BE2C (cell line): Measurements from ENCODE around the gene ACVR1B.

ENCODE experiments used
- DNase-seq: peaks from one replicate; pipeline ENCODE4 v3.0.0-alpha.2; 2020
- H3K27me3 ChIP-seq: fragments of 250-450 bp; sonication (Bioruptor Pico); 2 replicates; pipeline ENCODE4 v1.5.1; 2020; ENCODE audit warnings: mild to moderate bottlenecking
- H3K36me3 ChIP-seq: fragments of 250-450 bp; sonication (Bioruptor Pico); 2 replicates; pipeline ENCODE4 v1.5.1; 2020; ENCODE audit warnings: mild to moderate bottlenecking
- H3K4me1 ChIP-seq: fragments of 250-450 bp; sonication (Bioruptor Pico); 2 replicates; pipeline ENCODE4 v1.5.1; 2020
- H3K4me3 ChIP-seq: 2 replicates; pipeline ENCODE4 v1.5.1; 2011; ENCODE audit warnings: low read depth, low read length
- H3K9me3 ChIP-seq: fragments of 250-450 bp; sonication (Bioruptor Pico); 2 replicates; pipeline ENCODE4 v1.5.1; 2020
- CTCF ChIP-seq: IDR thresholded peaks from 2 replicates; pipeline ENCODE4 v1.5.1; 2012; ENCODE audit warnings: mild to moderate bottlenecking, low read depth, low read length

Gene ACVR1B

GRCh38 chr12:52005903-52006703, 54.6 kb downstream of the ACVR1B start:
- Histone ChIP-seq H3K9me3 (no peaks in the 10 kb centered on the region), H3K4me1 (peaks cover 26% of the 10 kb centered on the region), H3K27me3 (no peaks in the 10 kb centered on the region), H3K36me3 (no peaks in the 10 kb centered on the region), H3K4me3 (peak overlapping the region; percentile 38)
- no peak for DNase-seq
- TF ChIP-seq CTCF = no peak

GRCh38 chr12:52006726-52007157, 55.2 kb downstream of the ACVR1B start, which contains the start of gene TAMALIN:
TAMALIN (plus strand) TSS chr12:52006946; CDS start chr12:52007020, 74 bp downstream.
- H3K4me1 ChIP-seq = peaks cover 28% of the 10 kb centered on the region
- H3K27me3 ChIP-seq = no peaks in the 10 kb centered on the region
- TF ChIP-seq CTCF = no peak
- H3K4me3 ChIP-seq = peak within 1 kb of the TSS; percentile 59
- H3K9me3 ChIP-seq = no peaks in the 10 kb centered on the region
- peak; percentile 81 for DNase-seq
- no peaks in the 10 kb centered on the region for H3K36me3 ChIP-seq

- H3K27me3 ChIP-seq = no peaks in the 10 kb centered on the region
- H3K4me3 ChIP-seq = peak overlapping the region; percentile 59
- no peaks in the 10 kb centered on the region; the same call in 1 of the 2 replicates for H3K36me3 ChIP-seq
- peaks cover 28% of the 10 kb centered on the region for H3K4me1 ChIP-seq
- TF ChIP-seq CTCF = no peak
- H3K9me3 ChIP-seq = no peaks in the 10 kb centered on the region
- no peak for DNase-seq
Observed at GRCh38 chr12:52007158-52007921, 55.8 kb downstream of the ACVR1B start.

- no peaks in the 10 kb centered on the region; the same call in 1 of the 2 replicates for H3K36me3 ChIP-seq
- no peaks in the 10 kb centered on the region for H3K27me3 ChIP-seq
- H3K4me1 ChIP-seq = peaks cover 28% of the 10 kb centered on the region
- H3K9me3 ChIP-seq = no peaks in the 10 kb centered on the region
- H3K4me3 ChIP-seq = no peak overlapping the region
- no peak for TF ChIP-seq CTCF
- DNase-seq = no peak
Observed at GRCh38 chr12:52007982-52008510, 56.5 kb downstream of the ACVR1B start.

GRCh38 chr12:52009081-52009751, 57.7 kb downstream of the ACVR1B start:
- no peaks in the 10 kb centered on the region for H3K9me3 ChIP-seq
- DNase-seq = no peak
- TF ChIP-seq CTCF = no peak
- H3K36me3 ChIP-seq = no peaks in the 10 kb centered on the region; the same call in none of the 2 replicates
- H3K4me1 ChIP-seq = peaks cover 28% of the 10 kb centered on the region
- H3K27me3 ChIP-seq = no peaks in the 10 kb centered on the region
- no peak overlapping the region for H3K4me3 ChIP-seq
